Measurements from ENCODE around the gene B4GALT5.
"Not testable (repeated sequence)": the region's sequence is repeated elsewhere in the genome, so short reads cannot be mapped to it uniquely, and the experiment has no call there.

The B4GALT5 gene

GRCh38 chr20:49739042-49739441 is 25.4 kb upstream of the B4GALT5 start:
- in situ Hi-C loops (cut with MboI; ENCODE audit: low sequenced_read_pairs, unreplicated experiment), result no loop called here
- DNase-seq (ENCODE audit: low spot score), result no peak
- no peak for TF ChIP-seq CTCF (IDR thresholded peaks at IDR 0.05; ENCODE audit: borderline replicate concordance, control extremely low read depth, extremely low read depth, insufficient read depth, missing control alignments)

GRCh38 chr20:49737260-49737659 is 23.6 kb upstream of the B4GALT5 start:
- in situ Hi-C loops (cut with MboI; ENCODE audit: low sequenced_read_pairs, unreplicated experiment), result no loop called here
- no peak for TF ChIP-seq CTCF (IDR thresholded peaks at IDR 0.05; ENCODE audit: borderline replicate concordance, control extremely low read depth, extremely low read depth, insufficient read depth, missing control alignments)
- DNase-seq (ENCODE audit: low spot score), result no peak

GRCh38 chr20:49729780-49730179 is 16.1 kb upstream of the B4GALT5 start:
- no peak for TF ChIP-seq CTCF (IDR thresholded peaks at IDR 0.05; ENCODE audit: borderline replicate concordance, control extremely low read depth, extremely low read depth, insufficient read depth, missing control alignments)
- in situ Hi-C loops (cut with MboI; ENCODE audit: low sequenced_read_pairs, unreplicated experiment), result no loop called here
- DNase-seq (ENCODE audit: low spot score), result no peak

- DNase-seq (ENCODE audit: low spot score), result no peak
- in situ Hi-C loops (cut with MboI; ENCODE audit: low sequenced_read_pairs, unreplicated experiment), result no loop called here
- TF ChIP-seq CTCF (IDR thresholded peaks at IDR 0.05; ENCODE audit: borderline replicate concordance, control extremely low read depth, extremely low read depth, insufficient read depth, missing control alignments), result no peak
Measured at GRCh38 chr20:49727894-49728885, 14.5 kb upstream of the B4GALT5 start.

GRCh38 chr20:49727478-49727877 is 13.8 kb upstream of the B4GALT5 start:
- no peak for TF ChIP-seq CTCF (IDR thresholded peaks at IDR 0.05; ENCODE audit: borderline replicate concordance, control extremely low read depth, extremely low read depth, insufficient read depth, missing control alignments)
- no peak for DNase-seq (ENCODE audit: low spot score)
- in situ Hi-C loops (cut with MboI; ENCODE audit: low sequenced_read_pairs, unreplicated experiment), result no loop called here

GRCh38 chr20:49725694-49726093 is 12.0 kb upstream of the B4GALT5 start:
- in situ Hi-C loops (cut with MboI; ENCODE audit: low sequenced_read_pairs, unreplicated experiment), result no loop called here
- no peak for TF ChIP-seq CTCF (IDR thresholded peaks at IDR 0.05; ENCODE audit: borderline replicate concordance, control extremely low read depth, extremely low read depth, insufficient read depth, missing control alignments)
- DNase-seq (ENCODE audit: low spot score), result no peak

- in situ Hi-C loops (cut with MboI; ENCODE audit: low sequenced_read_pairs, unreplicated experiment); DNase-seq (ENCODE audit: low spot score): not testable (repeated sequence)
Measured at GRCh38 chr20:49725224-49725606, 11.5 kb upstream of the B4GALT5 start.
